Measurements from ENCODE around the gene NDRG4. TPM values are rescaled to one million over a fixed set of nuclear protein-coding genes. Genes with fewer than 3 reads are reported as not detected.

NDRG4 gene
- total and polyA plus RNA-seq, 2 donors (not counting 3 experiments of a cell fraction or from before 2014, with no cell fraction given): 35.8 to 74.3 TPM

GRCh38 chr16:58515871-58516767 lies 16.2 kb downstream of the NDRG4 start:
- intact Hi-C loops (cut with micrococcal nuclease): loop anchor here (5.0 kb wide), 1 partner anchor 111 kb away; the partner anchor contains the start of gene CNOT1
- TF ChIP-seq JUN (IDR thresholded peaks at IDR 0.05; ENCODE audit: borderline replicate concordance, insufficient read depth, insufficient read length, low read depth) (no peak), GATA2 (IDR thresholded peaks at IDR 0.05; ENCODE audit: insufficient read depth, insufficient read length, low read depth, low read length) (no peak), EZH2 (IDR thresholded peaks at IDR 0.05; ENCODE audit: borderline replicate concordance, low read depth, low read length, severe bottlenecking) (no peak), POLR2AphosphoS5 (IDR thresholded peaks at IDR 0.05; ENCODE audit: insufficient read depth, low read depth, low read length) (no peak), FOS (IDR thresholded peaks at IDR 0.05; ENCODE audit: borderline replicate concordance, insufficient read depth, low read length) (no peak), MYC (IDR thresholded peaks at IDR 0.05; ENCODE audit: low read depth, low read length) (no peak), POLR2A (IDR thresholded peaks at IDR 0.05; ENCODE audit: low read depth, low read length) (no peak)
- TF ChIP-seq, protein P1, sequence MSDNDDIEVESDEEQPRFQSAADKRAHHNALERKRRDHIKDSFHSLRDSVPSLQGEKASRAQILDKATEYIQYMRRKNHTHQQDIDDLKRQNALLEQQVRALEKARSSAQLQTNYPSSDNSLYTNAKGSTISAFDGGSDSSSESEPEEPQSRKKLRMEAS (IDR thresholded peaks at IDR 0.05; ENCODE audit: insufficient read depth, insufficient read length): no peak
- TF ChIP-seq, protein P2, sequence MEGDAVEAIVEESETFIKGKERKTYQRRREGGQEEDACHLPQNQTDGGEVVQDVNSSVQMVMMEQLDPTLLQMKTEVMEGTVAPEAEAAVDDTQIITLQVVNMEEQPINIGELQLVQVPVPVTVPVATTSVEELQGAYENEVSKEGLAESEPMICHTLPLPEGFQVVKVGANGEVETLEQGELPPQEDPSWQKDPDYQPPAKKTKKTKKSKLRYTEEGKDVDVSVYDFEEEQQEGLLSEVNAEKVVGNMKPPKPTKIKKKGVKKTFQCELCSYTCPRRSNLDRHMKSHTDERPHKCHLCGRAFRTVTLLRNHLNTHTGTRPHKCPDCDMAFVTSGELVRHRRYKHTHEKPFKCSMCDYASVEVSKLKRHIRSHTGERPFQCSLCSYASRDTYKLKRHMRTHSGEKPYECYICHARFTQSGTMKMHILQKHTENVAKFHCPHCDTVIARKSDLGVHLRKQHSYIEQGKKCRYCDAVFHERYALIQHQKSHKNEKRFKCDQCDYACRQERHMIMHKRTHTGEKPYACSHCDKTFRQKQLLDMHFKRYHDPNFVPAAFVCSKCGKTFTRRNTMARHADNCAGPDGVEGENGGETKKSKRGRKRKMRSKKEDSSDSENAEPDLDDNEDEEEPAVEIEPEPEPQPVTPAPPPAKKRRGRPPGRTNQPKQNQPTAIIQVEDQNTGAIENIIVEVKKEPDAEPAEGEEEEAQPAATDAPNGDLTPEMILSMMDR (IDR thresholded peaks at IDR 0.05; ENCODE audit: extremely low read depth in 1 of 2, insufficient read depth in 1 of 2, low read depth in 1 of 2, low read length in 2 of 2): no peak
- Histone ChIP-seq H3K4me3 (replicated peaks in 1 of 3; ENCODE audit: insufficient read depth in 1 of 3, low read depth in 1 of 3, low read length in 3 of 3) (peak overlapping the region; percentile 32 to 70 (median 63)), H3K27me3 (ENCODE audit: control insufficient read depth in 2 of 2, insufficient read depth in 2 of 2, low read length in 2 of 2) (no peaks in the 10 kb centered on the region), H3K79me2 (ENCODE audit: control insufficient read depth, insufficient read depth, low read length) (no peaks in the 10 kb centered on the region), H3K4me1 (ENCODE audit: control insufficient read depth, extremely low read depth, insufficient read depth, low read length) (peaks cover 12% of the 10 kb centered on the region), H2AFZ (ENCODE audit: low read depth, low read length) (no peak overlapping the region), H3K4me2 (ENCODE audit: insufficient read depth, low read length) (peak overlapping the region; percentile 56), H3K9me1 (replicated peaks; ENCODE audit: control insufficient read depth, extremely low read depth, insufficient read depth, low read length) (no peaks in the 10 kb centered on the region), H4K20me1 (replicated peaks; ENCODE audit: control insufficient read depth, extremely low read depth, insufficient read depth, low read length) (no peaks in the 10 kb centered on the region), H3K9me3 (replicated peaks; ENCODE audit: control insufficient read depth, insufficient read depth, low read length) (no peaks in the 10 kb centered on the region), H3K36me3 (ENCODE audit: control insufficient read depth in 2 of 2, extremely low read depth in 1 of 2, insufficient read depth in 2 of 2, low read length in 2 of 2) (peaks cover 22 to 35% of the 10 kb centered on the region in 2 experiments), H3K9ac (replicated peaks; ENCODE audit: extremely low read depth, insufficient read depth, low read length) (peak overlapping the region; percentile 59), H3K27ac (ENCODE audit: insufficient read depth, low read depth, low read length) (peak overlapping the region; percentile 50)
- ChIA-PET POLR2A (no interaction called here), CTCF (interaction anchor here (1.0 to 3.4 kb wide), 4 partner anchors 28 to 240 kb away, joined by 3 to 13 read pairs (median 6); no protein-coding TSS in a partner anchor)
- FAIRE-seq: no peak
- BruUV-seq (replicated peaks): no TSS peak
- no peak for DNase-seq (ENCODE audit: low read depth, low spot score)
- dilution Hi-C loops (cut with MboI; ENCODE audit: extremely low pct_ligation_motif_present, low sequenced_read_pairs): no loop called here

Measured in endothelial cell of umbilical vein (primary cell).